ENCODE data around the gene SUCLG2.

SUCLG2 gene

DNA sequence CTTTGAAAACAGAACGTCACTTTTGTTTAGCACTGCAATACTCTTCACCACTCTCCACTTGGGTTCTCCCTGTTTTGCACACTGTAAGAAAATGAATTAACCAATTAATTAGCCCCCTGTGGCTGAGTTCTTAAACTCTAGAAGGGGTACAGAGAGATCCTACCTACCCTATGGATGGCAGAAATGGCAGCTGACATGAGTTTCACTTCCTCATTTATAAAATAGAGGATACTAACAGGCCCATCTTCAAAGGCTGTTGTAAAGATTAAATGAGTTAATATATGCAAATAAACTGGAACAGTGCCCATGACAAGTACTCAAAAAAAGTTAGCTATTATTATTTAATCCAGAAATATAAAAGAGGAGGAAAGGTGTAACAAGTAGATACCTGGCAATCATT, 36.9 kb downstream of the SUCLG2 start:
- Histone ChIP-seq H3K4me3 (ENCODE audit: low read depth, low read length) (no peak overlapping the region), H3K27ac (ENCODE audit: extremely low read depth, low read depth, low read length) (no peak overlapping the region), H3K36me3 (ENCODE audit: control insufficient read depth in 2 of 2, insufficient read depth in 1 of 2, low read length in 2 of 2) (peaks cover 0 to 7% of the 10 kb centered on the region in 2 experiments; a peak in 1 of 3 replicates), H3K9me3 (ENCODE audit: control insufficient read depth, insufficient read depth, low read depth, low read length) (no peaks in the 10 kb centered on the region), H3K4me1 (ENCODE audit: control insufficient read depth, insufficient read depth, low read length) (no peaks in the 10 kb centered on the region)
- ChIA-PET CTCF (interaction anchor here (0.6 kb wide), 2 partner anchors 23 to 628 kb away, joined by 3 read pairs; no protein-coding TSS in a partner anchor), POLR2A (no interaction called here)
- TF ChIP-seq ZNF202 (tag by site-specific recombination; IDR thresholded peaks at IDR 0.05; ENCODE audit: borderline replicate concordance) (no peak), ZNF660 (tag by site-specific recombination; IDR thresholded peaks at IDR 0.05) (no peak), ZNF335 (tag by site-specific recombination; conservative IDR thresholded peaks at IDR 0.05) (no peak), ZBTB21 (tag by site-specific recombination; IDR thresholded peaks at IDR 0.05) (no peak)
- TF ChIP-seq, protein P1, sequence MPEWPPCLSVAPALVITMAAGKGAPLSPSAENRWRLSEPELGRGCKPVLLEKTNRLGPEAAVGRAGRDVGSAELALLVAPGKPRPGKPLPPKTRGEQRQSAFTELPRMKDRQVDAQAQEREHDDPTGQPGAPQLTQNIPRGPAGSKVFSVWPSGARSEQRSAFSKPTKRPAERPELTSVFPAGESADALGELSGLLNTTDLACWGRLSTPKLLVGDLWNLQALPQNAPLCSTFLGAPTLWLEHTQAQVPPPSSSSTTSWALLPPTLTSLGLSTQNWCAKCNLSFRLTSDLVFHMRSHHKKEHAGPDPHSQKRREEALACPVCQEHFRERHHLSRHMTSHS (tag by site-specific recombination; IDR thresholded peaks at IDR 0.05) = no peak
- TF ChIP-seq, protein P2, sequence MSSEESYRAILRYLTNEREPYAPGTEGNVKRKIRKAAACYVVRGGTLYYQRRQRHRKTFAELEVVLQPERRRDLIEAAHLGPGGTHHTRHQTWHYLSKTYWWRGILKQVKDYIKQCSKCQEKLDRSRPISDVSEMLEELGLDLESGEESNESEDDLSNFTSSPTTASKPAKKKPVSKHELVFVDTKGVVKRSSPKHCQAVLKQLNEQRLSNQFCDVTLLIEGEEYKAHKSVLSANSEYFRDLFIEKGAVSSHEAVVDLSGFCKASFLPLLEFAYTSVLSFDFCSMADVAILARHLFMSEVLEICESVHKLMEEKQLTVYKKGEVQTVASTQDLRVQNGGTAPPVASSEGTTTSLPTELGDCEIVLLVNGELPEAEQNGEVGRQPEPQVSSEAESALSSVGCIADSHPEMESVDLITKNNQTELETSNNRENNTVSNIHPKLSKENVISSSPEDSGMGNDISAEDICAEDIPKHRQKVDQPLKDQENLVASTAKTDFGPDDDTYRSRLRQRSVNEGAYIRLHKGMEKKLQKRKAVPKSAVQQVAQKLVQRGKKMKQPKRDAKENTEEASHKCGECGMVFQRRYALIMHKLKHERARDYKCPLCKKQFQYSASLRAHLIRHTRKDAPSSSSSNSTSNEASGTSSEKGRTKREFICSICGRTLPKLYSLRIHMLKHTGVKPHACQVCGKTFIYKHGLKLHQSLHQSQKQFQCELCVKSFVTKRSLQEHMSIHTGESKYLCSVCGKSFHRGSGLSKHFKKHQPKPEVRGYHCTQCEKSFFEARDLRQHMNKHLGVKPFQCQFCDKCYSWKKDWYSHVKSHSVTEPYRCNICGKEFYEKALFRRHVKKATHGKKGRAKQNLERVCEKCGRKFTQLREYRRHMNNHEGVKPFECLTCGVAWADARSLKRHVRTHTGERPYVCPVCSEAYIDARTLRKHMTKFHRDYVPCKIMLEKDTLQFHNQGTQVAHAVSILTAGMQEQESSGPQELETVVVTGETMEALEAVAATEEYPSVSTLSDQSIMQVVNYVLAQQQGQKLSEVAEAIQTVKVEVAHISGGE (tag by site-specific recombination; conservative IDR thresholded peaks at IDR 0.05; ENCODE audit: low read depth) = no peak

DNA sequence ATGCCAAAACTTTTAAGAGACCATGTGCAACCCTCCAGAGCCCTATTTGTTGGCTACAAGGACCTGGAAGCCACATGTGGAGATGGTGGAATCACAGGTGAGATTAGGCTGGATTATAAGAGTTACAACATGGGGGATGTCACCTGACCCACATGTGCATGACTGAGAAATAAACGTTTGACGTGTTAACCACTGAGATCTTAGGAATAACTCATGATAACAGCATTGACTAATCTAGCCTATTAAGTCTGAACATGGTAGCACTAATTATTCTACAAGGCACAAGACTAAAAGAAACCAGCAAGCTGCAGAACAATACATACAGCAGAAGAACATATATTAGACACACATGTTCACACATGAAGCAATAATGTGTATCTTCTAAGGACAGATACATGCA, 38.4 kb downstream of the SUCLG2 start:
- CTCF ChIA-PET = no interaction called here
- Histone ChIP-seq H3K27ac (ENCODE audit: extremely low read depth, low read depth, low read length) (no peak overlapping the region), H3K4me1 (ENCODE audit: control insufficient read depth, insufficient read depth, low read length) (no peaks in the 10 kb centered on the region), H3K4me3 (ENCODE audit: low read depth, low read length) (no peak overlapping the region), H3K36me3 (ENCODE audit: control insufficient read depth in 2 of 2, insufficient read depth in 1 of 2, low read length in 2 of 2) (peaks cover 0 to 7% of the 10 kb centered on the region in 2 experiments; a peak in 1 of 3 replicates), H3K9me3 (ENCODE audit: control insufficient read depth, insufficient read depth, low read depth, low read length) (no peaks in the 10 kb centered on the region)
- no peak for TF ChIP-seq ZNF677 (tag by site-specific recombination; IDR thresholded peaks at IDR 0.05)
- TF ChIP-seq, protein P3, sequence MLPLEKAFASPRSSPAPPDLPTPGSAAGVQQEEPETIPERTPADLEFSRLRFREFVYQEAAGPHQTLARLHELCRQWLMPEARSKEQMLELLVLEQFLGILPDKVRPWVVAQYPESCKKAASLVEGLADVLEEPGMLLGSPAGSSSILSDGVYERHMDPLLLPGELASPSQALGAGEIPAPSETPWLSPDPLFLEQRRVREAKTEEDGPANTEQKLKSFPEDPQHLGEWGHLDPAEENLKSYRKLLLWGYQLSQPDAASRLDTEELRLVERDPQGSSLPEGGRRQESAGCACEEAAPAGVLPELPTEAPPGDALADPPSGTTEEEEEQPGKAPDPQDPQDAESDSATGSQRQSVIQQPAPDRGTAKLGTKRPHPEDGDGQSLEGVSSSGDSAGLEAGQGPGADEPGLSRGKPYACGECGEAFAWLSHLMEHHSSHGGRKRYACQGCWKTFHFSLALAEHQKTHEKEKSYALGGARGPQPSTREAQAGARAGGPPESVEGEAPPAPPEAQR (tag by site-specific recombination; IDR thresholded peaks at IDR 0.05) = no peak
- no peak for TF ChIP-seq ZNF350 (tag by site-specific recombination; IDR thresholded peaks at IDR 0.05)
- TF ChIP-seq ZNF341 (tag by site-specific recombination; IDR thresholded peaks at IDR 0.05; ENCODE audit: low read depth) = no peak
- TF ChIP-seq, protein P4, sequence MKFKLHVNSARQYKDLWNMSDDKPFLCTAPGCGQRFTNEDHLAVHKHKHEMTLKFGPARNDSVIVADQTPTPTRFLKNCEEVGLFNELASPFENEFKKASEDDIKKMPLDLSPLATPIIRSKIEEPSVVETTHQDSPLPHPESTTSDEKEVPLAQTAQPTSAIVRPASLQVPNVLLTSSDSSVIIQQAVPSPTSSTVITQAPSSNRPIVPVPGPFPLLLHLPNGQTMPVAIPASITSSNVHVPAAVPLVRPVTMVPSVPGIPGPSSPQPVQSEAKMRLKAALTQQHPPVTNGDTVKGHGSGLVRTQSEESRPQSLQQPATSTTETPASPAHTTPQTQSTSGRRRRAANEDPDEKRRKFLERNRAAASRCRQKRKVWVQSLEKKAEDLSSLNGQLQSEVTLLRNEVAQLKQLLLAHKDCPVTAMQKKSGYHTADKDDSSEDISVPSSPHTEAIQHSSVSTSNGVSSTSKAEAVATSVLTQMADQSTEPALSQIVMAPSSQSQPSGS (tag by site-specific recombination; IDR thresholded peaks at IDR 0.05; ENCODE audit: low read depth) = no peak
- TF ChIP-seq, protein P5, sequence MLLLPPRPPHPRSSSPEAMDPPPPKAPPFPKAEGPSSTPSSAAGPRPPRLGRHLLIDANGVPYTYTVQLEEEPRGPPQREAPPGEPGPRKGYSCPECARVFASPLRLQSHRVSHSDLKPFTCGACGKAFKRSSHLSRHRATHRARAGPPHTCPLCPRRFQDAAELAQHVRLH (tag by site-specific recombination; IDR thresholded peaks at IDR 0.05) = no peak
- TF ChIP-seq YY1 (tag by site-specific recombination; IDR thresholded peaks at IDR 0.05) = no peak
- TF ChIP-seq, protein P6, sequence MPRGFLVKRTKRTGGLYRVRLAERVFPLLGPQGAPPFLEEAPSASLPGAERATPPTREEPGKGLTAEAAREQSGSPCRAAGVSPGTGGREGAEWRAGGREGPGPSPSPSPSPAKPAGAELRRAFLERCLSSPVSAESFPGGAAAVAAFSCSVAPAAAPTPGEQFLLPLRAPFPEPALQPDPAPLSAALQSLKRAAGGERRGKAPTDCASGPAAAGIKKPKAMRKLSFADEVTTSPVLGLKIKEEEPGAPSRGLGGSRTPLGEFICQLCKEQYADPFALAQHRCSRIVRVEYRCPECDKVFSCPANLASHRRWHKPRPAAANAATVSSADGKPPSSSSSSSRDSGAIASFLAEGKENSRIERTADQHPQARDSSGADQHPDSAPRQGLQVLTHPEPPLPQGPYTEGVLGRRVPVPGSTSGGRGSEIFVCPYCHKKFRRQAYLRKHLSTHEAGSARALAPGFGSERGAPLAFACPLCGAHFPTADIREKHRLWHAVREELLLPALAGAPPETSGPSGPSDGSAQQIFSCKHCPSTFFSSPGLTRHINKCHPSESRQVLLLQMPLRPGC (tag by site-specific recombination; IDR thresholded peaks at IDR 0.05) = no peak
- TF ChIP-seq SETDB1 (IDR thresholded peaks at IDR 0.05; ENCODE audit: insufficient read length, low read length) = no peak
- TF ChIP-seq ZBTB20 (tag by site-specific recombination; IDR thresholded peaks at IDR 0.05) = no peak
- POLR2A ChIA-PET = no interaction called here
